ENCODE results near the gene PRPS1L1. TPM values are rescaled to one million over a fixed set of nuclear protein-coding genes. Genes with fewer than 3 reads are reported as not detected.

Gene PRPS1L1
- polyA plus RNA-seq, 6 donors from 2014 or later: not detected

GRCh38 chr7:17976952-17977351, 50.7 kb downstream of the PRPS1L1 start:
- H3K36me3 Mint-ChIP-seq: peaks cover 0 to 6% of the 10 kb centered on the region in 2 donors
- H3K27ac Mint-ChIP-seq: peak overlapping the region in 1 of 6 donors; percentile 41
- H3K4me1 Mint-ChIP-seq: no peaks in the 10 kb centered on the region
- no peak for ATAC-seq (ENCODE audit: low read depth in 2 of 2)
- H3K27me3 Mint-ChIP-seq: peaks cover 0 to 8% (median 7%) of the 10 kb centered on the region in 3 donors
- peaks cover 0 to 9% (median 0%) of the 10 kb centered on the region in 7 donors for H3K9me3 Mint-ChIP-seq
- no peak overlapping the region for H3K4me3 Mint-ChIP-seq
- no peak for DNase-seq

Other genes with a start within 250 kb of the PRPS1L1 start
- gene SNX13, start 87.4 kb downstream of the PRPS1L1 start, polyA plus RNA-seq (ENCODE audit: low read depth in 6 of 6): 10 to 100 TPM; 18.4 to 23.7 (median 20.5) TPM

Measured in naive B cell (primary cell).